Vagina (tissue), 2 donors: Measurements from ENCODE around the gene CNTN1. TPM values are rescaled to one million over a fixed set of nuclear protein-coding genes. Genes with fewer than 3 reads are reported as not detected.

Source experiments
- DNase-seq, 2 donors: peaks; one replicate each; pipeline ENCODE4 v3.0.0-alpha.2; 2017; ENCODE audit errors: extremely low spot score in 2 of 2
- H3K27ac ChIP-seq: fragments of 200-600 bp; sonication (generic); one replicate; pipeline ENCODE4 v1.5.1; 2019
- H3K27me3 ChIP-seq: fragments of 200-600 bp; sonication (generic); one replicate; pipeline ENCODE4 v1.5.1; 2019
- H3K36me3 ChIP-seq, 2 donors: fragments of 200-600 bp; sonication (generic); one replicate each; pipeline ENCODE4 v1.5.1; 2017 to 2019
- H3K4me1 ChIP-seq: fragments of 200-600 bp; sonication (generic); one replicate; pipeline ENCODE4 v1.5.1; 2019
- H3K4me3 ChIP-seq, 2 donors: fragments of 200-600 bp; sonication (generic); 1 replicate in 1 of 2; 2 replicates in 1 of 2; pipeline ENCODE4 v1.5.1; 2016 to 2019
- H3K9me3 ChIP-seq: fragments of 200-600 bp; sonication (generic); one replicate; pipeline ENCODE4 v1.5.1; 2019
- CTCF ChIP-seq, 3 experiments: fragments of 450-650 bp in 2 of 3; fragments of 200-600 bp in 1 of 3; sonication (generic) in 1 of 3; IDR thresholded peaks; one replicate each; pipeline ENCODE4 v1.5.1; 2017 to 2019; ENCODE audit warnings: antibody characterized with exemption in 3 of 3, mild to moderate bottlenecking in 2 of 3, moderate library complexity in 2 of 3
- POLR2A ChIP-seq, 2 donors: fragments of 450-650 bp; IDR thresholded peaks; one replicate each; pipeline ENCODE4 v1.6.1; 2017; ENCODE audit warnings: antibody characterized with exemption in 2 of 2, mild to moderate bottlenecking in 2 of 2, moderate library complexity in 2 of 2
- POLR2AphosphoS5 ChIP-seq, 2 donors: sonication (generic); formaldehyde crosslinking; IDR thresholded peaks; one replicate each; pipeline ENCODE4 v1.9.0; 2017; ENCODE audit warnings: antibody characterized with exemption in 2 of 2, mild to moderate bottlenecking in 2 of 2, low read depth in 1 of 2; ENCODE audit not compliant: insufficient read depth in 1 of 2
- intact Hi-C: fragments of 100-400 bp; cut with DNase I; formaldehyde crosslinking; loops from one replicate; pipeline ENCODE4 v1.15.1; 2023
- total RNA-seq: library from RNA; depleted of rRNA; stranded (reverse); fragments of >200 nt; gene quantifications from one replicate; pipeline ENCODE4 v1.2.3, GENCODE V29; 2016

The CNTN1 gene
- total RNA-seq, 1 donor from 2014 or later, result 15.2 TPM

- H3K4me3 ChIP-seq, result no peak overlapping the region
- TF ChIP-seq POLR2A (IDR thresholded peaks at IDR 0.05) (no peak), POLR2AphosphoS5 (IDR thresholded peaks at IDR 0.05; ENCODE audit: insufficient read depth in 1 of 2, low read depth in 1 of 2) (no peak), CTCF (IDR thresholded peaks at IDR 0.05) (no peak)
- no peak for DNase-seq
- H3K36me3 ChIP-seq, result no peaks in the 10 kb centered on the region
- H3K27ac ChIP-seq, result no peak overlapping the region
- no peaks in the 10 kb centered on the region for H3K27me3 ChIP-seq
- intact Hi-C loops, result loop anchor here (5.0 kb wide), 1 partner anchor 1063 kb away; no protein-coding TSS in a partner anchor
- no peaks in the 10 kb centered on the region for H3K4me1 ChIP-seq
- H3K9me3 ChIP-seq, result no peaks in the 10 kb centered on the region
Measured at GRCh38 chr12:40959041-40959440, 266.8 kb downstream of the CNTN1 start.

- Histone ChIP-seq H3K4me1 (no peaks in the 10 kb centered on the region), H3K4me3 (no peak overlapping the region), H3K36me3 (no peaks in the 10 kb centered on the region), H3K27ac (no peak overlapping the region), H3K27me3 (no peaks in the 10 kb centered on the region), H3K9me3 (no peaks in the 10 kb centered on the region)
- intact Hi-C loops, result no loop called here
- TF ChIP-seq POLR2AphosphoS5 (IDR thresholded peaks at IDR 0.05; ENCODE audit: insufficient read depth in 1 of 2, low read depth in 1 of 2) (no peak), POLR2A (IDR thresholded peaks at IDR 0.05) (no peak), CTCF (IDR thresholded peaks at IDR 0.05) (no peak)
- DNase-seq, result no peak
Measured at GRCh38 chr12:40963751-40964150, 271.5 kb downstream of the CNTN1 start.

- no peaks in the 10 kb centered on the region for H3K9me3 ChIP-seq
- intact Hi-C loops, result no loop called here
- no peaks in the 10 kb centered on the region for H3K27me3 ChIP-seq
- TF ChIP-seq CTCF (IDR thresholded peaks at IDR 0.05) (no peak), POLR2AphosphoS5 (IDR thresholded peaks at IDR 0.05; ENCODE audit: insufficient read depth in 1 of 2, low read depth in 1 of 2) (no peak), POLR2A (IDR thresholded peaks at IDR 0.05) (no peak)
- no peak overlapping the region for H3K4me3 ChIP-seq
- H3K27ac ChIP-seq, result no peak overlapping the region
- no peak for DNase-seq
- no peaks in the 10 kb centered on the region for H3K4me1 ChIP-seq
- no peaks in the 10 kb centered on the region for H3K36me3 ChIP-seq
Measured at GRCh38 chr12:40969796-40970195, 277.6 kb downstream of the CNTN1 start.

- no peak for DNase-seq
- TF ChIP-seq POLR2A (IDR thresholded peaks at IDR 0.05) (no peak), POLR2AphosphoS5 (IDR thresholded peaks at IDR 0.05; ENCODE audit: insufficient read depth in 1 of 2, low read depth in 1 of 2) (no peak)
- H3K4me1 ChIP-seq, result no peaks in the 10 kb centered on the region
- H3K27me3 ChIP-seq, result no peaks in the 10 kb centered on the region
- no peak overlapping the region for H3K4me3 ChIP-seq
- no peak overlapping the region for H3K27ac ChIP-seq
- intact Hi-C loops, result no loop called here
- no peaks in the 10 kb centered on the region for H3K36me3 ChIP-seq
- H3K9me3 ChIP-seq, result no peaks in the 10 kb centered on the region
Measured at GRCh38 chr12:40970320-40970907, 278.2 kb downstream of the CNTN1 start.

- Histone ChIP-seq H3K4me3 (no peak overlapping the region), H3K9me3 (no peaks in the 10 kb centered on the region), H3K36me3 (no peaks in the 10 kb centered on the region), H3K27ac (no peak overlapping the region), H3K4me1 (no peaks in the 10 kb centered on the region), H3K27me3 (no peaks in the 10 kb centered on the region)
- no peak for TF ChIP-seq POLR2AphosphoS5 (IDR thresholded peaks at IDR 0.05; ENCODE audit: insufficient read depth in 1 of 2, low read depth in 1 of 2)
- no peak for TF ChIP-seq CTCF (IDR thresholded peaks at IDR 0.05)
- TF ChIP-seq POLR2A (IDR thresholded peaks at IDR 0.05), result no peak
- no peak for DNase-seq
- intact Hi-C loops, result no loop called here
Measured at GRCh38 chr12:40971911-40972310, 279.7 kb downstream of the CNTN1 start.
